ENCODE data around the gene HMGCS1. TPM values are rescaled to one million over a fixed set of nuclear protein-coding genes. Genes with fewer than 3 reads are reported as not detected.
A peak's percentile ranks its signal among the peaks of the same experiment; 100 is the strongest.

Gene HMGCS1
- total and polyA plus RNA-seq, 2 of the 13 experiments (the other 11 are each of a cell fraction or from before 2014, with no cell fraction given): 56.8 to 318 TPM

DNA sequence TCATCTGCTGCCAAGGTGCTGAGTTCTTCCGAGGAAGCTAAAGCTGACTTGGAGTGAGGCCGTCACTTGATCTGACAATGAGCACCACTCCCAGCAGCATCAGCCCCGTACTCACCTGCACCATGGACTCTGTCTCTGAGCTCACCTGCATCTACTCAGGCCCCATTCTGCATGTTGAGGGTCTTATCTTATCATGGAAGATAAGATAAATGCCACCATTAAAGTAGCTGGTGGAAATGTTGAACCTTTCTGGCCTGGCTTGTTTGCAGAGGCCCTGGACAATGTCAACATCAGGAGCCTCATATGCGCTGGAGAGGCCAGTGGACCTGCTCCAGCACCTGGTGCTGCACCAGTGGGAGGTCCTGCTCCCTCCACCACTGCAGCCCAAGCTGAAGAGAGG lies 35.0 kb upstream of the HMGCS1 start (continued):
- TF ChIP-seq, protein P1, sequence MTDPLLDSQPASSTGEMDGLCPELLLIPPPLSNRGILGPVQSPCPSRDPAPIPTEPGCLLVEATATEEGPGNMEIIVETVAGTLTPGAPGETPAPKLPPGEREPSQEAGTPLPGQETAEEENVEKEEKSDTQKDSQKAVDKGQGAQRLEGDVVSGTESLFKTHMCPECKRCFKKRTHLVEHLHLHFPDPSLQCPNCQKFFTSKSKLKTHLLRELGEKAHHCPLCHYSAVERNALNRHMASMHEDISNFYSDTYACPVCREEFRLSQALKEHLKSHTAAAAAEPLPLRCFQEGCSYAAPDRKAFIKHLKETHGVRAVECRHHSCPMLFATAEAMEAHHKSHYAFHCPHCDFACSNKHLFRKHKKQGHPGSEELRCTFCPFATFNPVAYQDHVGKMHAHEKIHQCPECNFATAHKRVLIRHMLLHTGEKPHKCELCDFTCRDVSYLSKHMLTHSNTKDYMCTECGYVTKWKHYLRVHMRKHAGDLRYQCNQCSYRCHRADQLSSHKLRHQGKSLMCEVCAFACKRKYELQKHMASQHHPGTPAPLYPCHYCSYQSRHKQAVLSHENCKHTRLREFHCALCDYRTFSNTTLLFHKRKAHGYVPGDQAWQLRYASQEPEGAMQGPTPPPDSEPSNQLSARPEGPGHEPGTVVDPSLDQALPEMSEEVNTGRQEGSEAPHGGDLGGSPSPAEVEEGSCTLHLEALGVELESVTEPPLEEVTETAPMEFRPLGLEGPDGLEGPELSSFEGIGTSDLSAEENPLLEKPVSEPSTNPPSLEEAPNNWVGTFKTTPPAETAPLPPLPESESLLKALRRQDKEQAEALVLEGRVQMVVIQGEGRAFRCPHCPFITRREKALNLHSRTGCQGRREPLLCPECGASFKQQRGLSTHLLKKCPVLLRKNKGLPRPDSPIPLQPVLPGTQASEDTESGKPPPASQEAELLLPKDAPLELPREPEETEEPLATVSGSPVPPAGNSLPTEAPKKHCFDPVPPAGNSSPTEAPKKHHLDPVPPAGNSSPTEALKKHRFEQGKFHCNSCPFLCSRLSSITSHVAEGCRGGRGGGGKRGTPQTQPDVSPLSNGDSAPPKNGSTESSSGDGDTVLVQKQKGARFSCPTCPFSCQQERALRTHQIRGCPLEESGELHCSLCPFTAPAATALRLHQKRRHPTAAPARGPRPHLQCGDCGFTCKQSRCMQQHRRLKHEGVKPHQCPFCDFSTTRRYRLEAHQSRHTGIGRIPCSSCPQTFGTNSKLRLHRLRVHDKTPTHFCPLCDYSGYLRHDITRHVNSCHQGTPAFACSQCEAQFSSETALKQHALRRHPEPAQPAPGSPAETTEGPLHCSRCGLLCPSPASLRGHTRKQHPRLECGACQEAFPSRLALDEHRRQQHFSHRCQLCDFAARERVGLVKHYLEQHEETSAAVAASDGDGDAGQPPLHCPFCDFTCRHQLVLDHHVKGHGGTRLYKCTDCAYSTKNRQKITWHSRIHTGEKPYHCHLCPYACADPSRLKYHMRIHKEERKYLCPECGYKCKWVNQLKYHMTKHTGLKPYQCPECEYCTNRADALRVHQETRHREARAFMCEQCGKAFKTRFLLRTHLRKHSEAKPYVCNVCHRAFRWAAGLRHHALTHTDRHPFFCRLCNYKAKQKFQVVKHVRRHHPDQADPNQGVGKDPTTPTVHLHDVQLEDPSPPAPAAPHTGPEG (CRISPR knock-in tag; IDR thresholded peaks at IDR 0.05): no peak
- TF ChIP-seq SNRNP70 (IDR thresholded peaks at IDR 0.05; ENCODE audit: low read depth, low read length) (no peak), ZC3H13 (CRISPR knock-in tag; IDR thresholded peaks at IDR 0.05) (no peak), SOX13 (IDR thresholded peaks at IDR 0.05) (no peak), SOX13 (CRISPR knock-in tag; conservative IDR thresholded peaks at IDR 0.05 in 1 of 2, IDR thresholded peaks at IDR 0.05 in 1 of 2) (peak in 1 of 2 experiments; percentile 36; a peak in 1 of 4 replicates), NCOA2 (CRISPR knock-in tag; IDR thresholded peaks at IDR 0.05) (peak; percentile 24; the same call in 1 of the 2 replicates), SAFB2 (CRISPR knock-in tag; IDR thresholded peaks at IDR 0.05; ENCODE audit: borderline replicate concordance, low read depth) (no peak), REPIN1 (CRISPR knock-in tag; IDR thresholded peaks at IDR 0.05; ENCODE audit: borderline replicate concordance, low read depth) (no peak), ZSCAN31 (CRISPR knock-in tag; IDR thresholded peaks at IDR 0.05; ENCODE audit: low read depth) (0 out of 2 replicates have a peak, but pooled peaks have one; percentile 33), MAF1 (CRISPR knock-in tag; IDR thresholded peaks at IDR 0.05; ENCODE audit: borderline replicate concordance) (no peak), SNAPC2 (CRISPR knock-in tag; IDR thresholded peaks at IDR 0.05) (no peak), HOXA3 (CRISPR knock-in tag; IDR thresholded peaks at IDR 0.05) (peak; percentile 50; the same call in 1 of the 2 replicates), SMAD3 (CRISPR knock-in tag; IDR thresholded peaks at IDR 0.05) (no peak), ZNF780A (CRISPR knock-in tag; IDR thresholded peaks at IDR 0.05) (no peak)
- TF ChIP-seq, protein P2, sequence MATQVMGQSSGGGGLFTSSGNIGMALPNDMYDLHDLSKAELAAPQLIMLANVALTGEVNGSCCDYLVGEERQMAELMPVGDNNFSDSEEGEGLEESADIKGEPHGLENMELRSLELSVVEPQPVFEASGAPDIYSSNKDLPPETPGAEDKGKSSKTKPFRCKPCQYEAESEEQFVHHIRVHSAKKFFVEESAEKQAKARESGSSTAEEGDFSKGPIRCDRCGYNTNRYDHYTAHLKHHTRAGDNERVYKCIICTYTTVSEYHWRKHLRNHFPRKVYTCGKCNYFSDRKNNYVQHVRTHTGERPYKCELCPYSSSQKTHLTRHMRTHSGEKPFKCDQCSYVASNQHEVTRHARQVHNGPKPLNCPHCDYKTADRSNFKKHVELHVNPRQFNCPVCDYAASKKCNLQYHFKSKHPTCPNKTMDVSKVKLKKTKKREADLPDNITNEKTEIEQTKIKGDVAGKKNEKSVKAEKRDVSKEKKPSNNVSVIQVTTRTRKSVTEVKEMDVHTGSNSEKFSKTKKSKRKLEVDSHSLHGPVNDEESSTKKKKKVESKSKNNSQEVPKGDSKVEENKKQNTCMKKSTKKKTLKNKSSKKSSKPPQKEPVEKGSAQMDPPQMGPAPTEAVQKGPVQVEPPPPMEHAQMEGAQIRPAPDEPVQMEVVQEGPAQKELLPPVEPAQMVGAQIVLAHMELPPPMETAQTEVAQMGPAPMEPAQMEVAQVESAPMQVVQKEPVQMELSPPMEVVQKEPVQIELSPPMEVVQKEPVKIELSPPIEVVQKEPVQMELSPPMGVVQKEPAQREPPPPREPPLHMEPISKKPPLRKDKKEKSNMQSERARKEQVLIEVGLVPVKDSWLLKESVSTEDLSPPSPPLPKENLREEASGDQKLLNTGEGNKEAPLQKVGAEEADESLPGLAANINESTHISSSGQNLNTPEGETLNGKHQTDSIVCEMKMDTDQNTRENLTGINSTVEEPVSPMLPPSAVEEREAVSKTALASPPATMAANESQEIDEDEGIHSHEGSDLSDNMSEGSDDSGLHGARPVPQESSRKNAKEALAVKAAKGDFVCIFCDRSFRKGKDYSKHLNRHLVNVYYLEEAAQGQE (IDR thresholded peaks at IDR 0.05; ENCODE audit: borderline replicate concordance in 1 of 2, low read depth in 1 of 2, low read length in 2 of 2): no peak
- TF ChIP-seq, protein P3, sequence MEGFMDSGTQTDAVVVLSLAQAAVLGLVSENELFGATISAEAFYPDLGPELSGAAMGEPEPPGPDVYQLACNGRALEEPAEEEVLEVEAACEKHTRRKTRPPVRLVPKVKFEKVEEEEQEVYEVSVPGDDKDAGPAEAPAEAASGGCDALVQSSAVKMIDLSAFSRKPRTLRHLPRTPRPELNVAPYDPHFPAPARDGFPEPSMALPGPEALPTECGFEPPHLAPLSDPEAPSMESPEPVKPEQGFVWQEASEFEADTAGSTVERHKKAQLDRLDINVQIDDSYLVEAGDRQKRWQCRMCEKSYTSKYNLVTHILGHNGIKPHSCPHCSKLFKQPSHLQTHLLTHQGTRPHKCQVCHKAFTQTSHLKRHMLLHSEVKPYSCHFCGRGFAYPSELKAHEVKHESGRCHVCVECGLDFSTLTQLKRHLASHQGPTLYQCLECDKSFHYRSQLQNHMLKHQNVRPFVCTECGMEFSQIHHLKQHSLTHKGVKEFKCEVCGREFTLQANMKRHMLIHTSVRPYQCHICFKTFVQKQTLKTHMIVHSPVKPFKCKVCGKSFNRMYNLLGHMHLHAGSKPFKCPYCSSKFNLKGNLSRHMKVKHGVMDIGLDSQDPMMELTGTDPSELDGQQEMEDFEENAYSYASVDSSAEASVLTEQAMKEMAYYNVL (CRISPR knock-in tag; IDR thresholded peaks at IDR 0.05; ENCODE audit: borderline replicate concordance): no peak; the same call in 1 of the 2 replicates
- TF ChIP-seq, protein P4, sequence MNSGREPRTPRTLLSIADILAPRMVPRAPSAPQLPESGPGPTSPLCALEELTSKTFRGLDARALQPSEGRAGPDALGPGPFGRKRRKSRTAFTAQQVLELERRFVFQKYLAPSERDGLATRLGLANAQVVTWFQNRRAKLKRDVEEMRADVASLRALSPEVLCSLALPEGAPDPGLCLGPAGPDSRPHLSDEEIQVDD (CRISPR knock-in tag; IDR thresholded peaks at IDR 0.05; ENCODE audit: borderline replicate concordance): no peak
